Ovary (tissue), 3 donors: Measurements from ENCODE around the gene CYP4F2.

Experiments
- CTCF ChIP-seq, 3 donors: fragments of 450-650 bp in 2 of 3; fragments of 200-600 bp in 1 of 3; IDR thresholded peaks; one replicate each; pipeline versions ENCODE4 v1.5.1 to v1.8.0; 2016 to 2022; ENCODE audit warnings: antibody characterized with exemption in 3 of 3, mild to moderate bottlenecking in 1 of 3
- EP300 ChIP-seq: sonication (generic); formaldehyde crosslinking; IDR thresholded peaks from one replicate; pipeline ENCODE4 v1.6.1; 2017; ENCODE audit warnings: antibody characterized with exemption
- POLR2A ChIP-seq: fragments of 450-650 bp; IDR thresholded peaks from one replicate; pipeline ENCODE4 v1.6.1; 2017; ENCODE audit warnings: antibody characterized with exemption, mild to moderate bottlenecking, moderate library complexity
- donor health status: DM: no; HTN: no; CAD: no.

GRCh38 chr19:15911599-15912235, 13.8 kb upstream of the CYP4F2 start:
- no peak for TF ChIP-seq CTCF (IDR thresholded peaks at IDR 0.05)
- no peak for TF ChIP-seq EP300
- TF ChIP-seq POLR2A: no peak
